Measurements from ENCODE around the gene DYRK2.

DYRK2 gene

DNA sequence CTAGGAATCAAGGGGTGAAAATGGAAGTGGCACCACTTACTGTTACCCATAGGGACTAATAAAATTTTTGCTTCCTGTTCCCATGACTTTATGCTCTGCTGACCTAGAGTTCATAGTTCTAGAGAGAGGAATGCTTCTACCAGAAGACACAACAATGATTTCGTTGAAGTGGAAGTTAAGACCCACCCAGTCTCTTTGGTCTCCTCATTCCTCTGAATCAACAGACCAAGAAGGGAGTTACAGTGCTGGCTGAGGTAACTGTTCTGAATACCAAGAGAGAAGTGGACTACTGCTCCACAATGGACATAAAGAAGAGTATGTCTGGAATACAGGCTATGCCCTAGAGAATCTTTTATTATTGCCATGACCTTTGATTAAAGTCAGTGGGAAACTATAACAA is 23.5 kb upstream of the DYRK2 start:
- Histone ChIP-seq H3K9ac (ENCODE audit: low read depth, low read length) (no peak overlapping the region), H3K27ac (ENCODE audit: low read depth, low read length) (no peak overlapping the region)

GRCh38 chr12:67626156-67626555 is 22.4 kb upstream of the DYRK2 start:
- Histone ChIP-seq H3K4me1 (ENCODE audit: control insufficient read depth, insufficient read depth, low read length) (peaks cover 18% of the 10 kb centered on the region), H3K27ac (ENCODE audit: low read depth, low read length) (no peak overlapping the region), H3K9me3 (ENCODE audit: control insufficient read depth, insufficient read depth, low read length) (no peaks in the 10 kb centered on the region), H3K27me3 (ENCODE audit: control insufficient read depth, insufficient read depth, low read length) (no peaks in the 10 kb centered on the region), H3K4me3 (ENCODE audit: low read depth, low read length) (no peak overlapping the region), H3K9ac (ENCODE audit: low read depth, low read length) (no peak overlapping the region), H3K36me3 (ENCODE audit: control insufficient read depth, insufficient read depth, low read length) (no peaks in the 10 kb centered on the region)

More for the DNA sequence above, 23.5 kb upstream of the DYRK2 start:
- Histone ChIP-seq H3K9me3 (ENCODE audit: control insufficient read depth, insufficient read depth, low read length) (no peaks in the 10 kb centered on the region), H3K4me3 (ENCODE audit: low read depth, low read length) (no peak overlapping the region), H3K36me3 (ENCODE audit: control insufficient read depth, insufficient read depth, low read length) (no peaks in the 10 kb centered on the region), H3K27me3 (ENCODE audit: control insufficient read depth, insufficient read depth, low read length) (no peaks in the 10 kb centered on the region), H3K4me1 (ENCODE audit: control insufficient read depth, insufficient read depth, low read length) (peaks cover 10% of the 10 kb centered on the region)

- H3K9me3 ChIP-seq (ENCODE audit: control insufficient read depth, insufficient read depth, low read length): no peaks in the 10 kb centered on the region
- peak overlapping the region; percentile 15 for H3K4me3 ChIP-seq (ENCODE audit: low read depth, low read length)
- no peaks in the 10 kb centered on the region; the same call in 1 of the 2 replicates for H3K27me3 ChIP-seq (ENCODE audit: control insufficient read depth, insufficient read depth, low read length)
- H3K4me1 ChIP-seq (ENCODE audit: control insufficient read depth, insufficient read depth, low read length): peaks cover 43% of the 10 kb centered on the region
- H3K36me3 ChIP-seq (ENCODE audit: control insufficient read depth, insufficient read depth, low read length): no peaks in the 10 kb centered on the region
- H3K9ac ChIP-seq (ENCODE audit: low read depth, low read length): no peak overlapping the region
- H3K27ac ChIP-seq (ENCODE audit: low read depth, low read length): peak overlapping the region; percentile 34
These were observed 18.0 kb upstream of the DYRK2 start for GRCh38 chr12:67630373-67631088.

DNA sequence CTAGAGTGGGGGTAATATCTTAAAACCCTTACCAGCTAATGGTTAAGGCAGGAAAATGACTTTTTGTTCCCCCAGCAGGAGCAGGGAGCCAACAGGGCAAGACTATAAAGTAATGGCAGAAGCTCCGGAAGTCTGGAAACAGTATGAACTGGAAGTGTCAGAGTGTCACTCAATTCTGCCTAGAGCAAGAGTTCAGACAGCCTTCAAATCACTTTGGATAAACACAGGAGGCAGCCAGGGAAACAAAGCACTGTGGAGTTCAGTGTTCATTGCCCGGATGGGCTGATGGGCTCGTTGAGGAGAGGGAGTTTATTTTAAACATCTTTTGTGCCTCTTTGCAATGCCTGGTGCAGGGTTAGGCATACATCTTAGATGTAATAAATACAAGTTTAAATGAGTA is 16.5 kb upstream of the DYRK2 start:
- no peaks in the 10 kb centered on the region for H3K36me3 ChIP-seq (ENCODE audit: control insufficient read depth, insufficient read depth, low read length)
- H3K9me3 ChIP-seq (ENCODE audit: control insufficient read depth, insufficient read depth, low read length): no peaks in the 10 kb centered on the region
- no peak overlapping the region for H3K9ac ChIP-seq (ENCODE audit: low read depth, low read length)
- no peak overlapping the region for H3K27ac ChIP-seq (ENCODE audit: low read depth, low read length)
- no peaks in the 10 kb centered on the region; the same call in 1 of the 2 replicates for H3K27me3 ChIP-seq (ENCODE audit: control insufficient read depth, insufficient read depth, low read length)
- no peak overlapping the region for H3K4me3 ChIP-seq (ENCODE audit: low read depth, low read length)
- peaks cover 43% of the 10 kb centered on the region for H3K4me1 ChIP-seq (ENCODE audit: control insufficient read depth, insufficient read depth, low read length)

- Histone ChIP-seq H3K9ac (ENCODE audit: low read depth, low read length) (no peak overlapping the region), H3K4me3 (ENCODE audit: low read depth, low read length) (no peak overlapping the region), H3K27ac (ENCODE audit: low read depth, low read length) (no peak overlapping the region), H3K27me3 (ENCODE audit: control insufficient read depth, insufficient read depth, low read length) (no peaks in the 10 kb centered on the region; the same call in 1 of the 2 replicates), H3K9me3 (ENCODE audit: control insufficient read depth, insufficient read depth, low read length) (no peaks in the 10 kb centered on the region), H3K36me3 (ENCODE audit: control insufficient read depth, insufficient read depth, low read length) (no peaks in the 10 kb centered on the region), H3K4me1 (ENCODE audit: control insufficient read depth, insufficient read depth, low read length) (peaks cover 43% of the 10 kb centered on the region)
These were observed 15.4 kb upstream of the DYRK2 start for GRCh38 chr12:67633024-67633610.

- H3K9ac ChIP-seq (ENCODE audit: low read depth, low read length): no peak overlapping the region
- H3K27ac ChIP-seq (ENCODE audit: low read depth, low read length): no peak overlapping the region
- H3K27me3 ChIP-seq (ENCODE audit: control insufficient read depth, insufficient read depth, low read length): no peaks in the 10 kb centered on the region; the same call in 1 of the 2 replicates
- H3K9me3 ChIP-seq (ENCODE audit: control insufficient read depth, insufficient read depth, low read length): no peaks in the 10 kb centered on the region
- peaks cover 43% of the 10 kb centered on the region for H3K4me1 ChIP-seq (ENCODE audit: control insufficient read depth, insufficient read depth, low read length)
- no peaks in the 10 kb centered on the region for H3K36me3 ChIP-seq (ENCODE audit: control insufficient read depth, insufficient read depth, low read length)
- no peak overlapping the region for H3K4me3 ChIP-seq (ENCODE audit: low read depth, low read length)
These were observed 14.8 kb upstream of the DYRK2 start for GRCh38 chr12:67633708-67634107.

DNA sequence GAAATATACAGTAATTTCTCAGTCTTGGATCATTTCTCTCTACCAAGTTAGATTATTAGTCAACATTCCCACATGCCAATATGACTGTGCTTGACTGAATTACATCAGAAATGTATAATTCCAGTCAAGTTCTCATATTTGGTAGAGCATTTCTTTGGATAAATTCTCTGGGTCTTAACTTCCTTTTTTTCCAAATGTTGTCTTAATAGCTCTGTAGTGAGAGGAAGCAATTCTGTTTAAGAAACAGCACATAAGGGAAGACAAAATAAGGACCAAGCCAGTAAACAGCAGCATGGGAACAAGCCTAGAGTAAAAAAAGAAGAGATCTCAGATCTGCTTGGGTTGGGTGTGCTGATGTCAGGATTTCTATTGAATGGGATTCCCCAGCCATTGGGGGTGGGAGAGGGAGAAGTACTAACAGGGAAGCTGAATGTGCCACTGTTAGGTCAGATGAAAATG is 14.2 kb upstream of the DYRK2 start:
- H3K27ac ChIP-seq (ENCODE audit: low read depth, low read length): no peak overlapping the region
- peaks cover 43% of the 10 kb centered on the region for H3K4me1 ChIP-seq (ENCODE audit: control insufficient read depth, insufficient read depth, low read length)
- H3K9ac ChIP-seq (ENCODE audit: low read depth, low read length): no peak overlapping the region
- H3K36me3 ChIP-seq (ENCODE audit: control insufficient read depth, insufficient read depth, low read length): no peaks in the 10 kb centered on the region
- no peaks in the 10 kb centered on the region for H3K9me3 ChIP-seq (ENCODE audit: control insufficient read depth, insufficient read depth, low read length)
- H3K27me3 ChIP-seq (ENCODE audit: control insufficient read depth, insufficient read depth, low read length): no peaks in the 10 kb centered on the region; the same call in 1 of the 2 replicates
- H3K4me3 ChIP-seq (ENCODE audit: low read depth, low read length): no peak overlapping the region

- Histone ChIP-seq H3K4me3 (ENCODE audit: low read depth, low read length) (no peak overlapping the region), H3K27me3 (ENCODE audit: control insufficient read depth, insufficient read depth, low read length) (no peaks in the 10 kb centered on the region; the same call in 1 of the 2 replicates), H3K36me3 (ENCODE audit: control insufficient read depth, insufficient read depth, low read length) (no peaks in the 10 kb centered on the region), H3K9ac (ENCODE audit: low read depth, low read length) (no peak overlapping the region), H3K4me1 (ENCODE audit: control insufficient read depth, insufficient read depth, low read length) (peaks cover 15% of the 10 kb centered on the region), H3K9me3 (ENCODE audit: control insufficient read depth, insufficient read depth, low read length) (no peaks in the 10 kb centered on the region), H3K27ac (ENCODE audit: low read depth, low read length) (no peak overlapping the region)
These were observed 10.8 kb upstream of the DYRK2 start for GRCh38 chr12:67637718-67638117.

GRCh38 chr12:67638694-67639093 is 9.9 kb upstream of the DYRK2 start:
- H3K4me3 ChIP-seq (ENCODE audit: low read depth, low read length): no peak overlapping the region
- no peak overlapping the region for H3K27ac ChIP-seq (ENCODE audit: low read depth, low read length)
- H3K4me1 ChIP-seq (ENCODE audit: control insufficient read depth, insufficient read depth, low read length): peaks cover 11% of the 10 kb centered on the region

GRCh38 chr12:67640863-67641262 is 7.7 kb upstream of the DYRK2 start:
- H3K36me3 ChIP-seq (ENCODE audit: control insufficient read depth, insufficient read depth, low read length): no peaks in the 10 kb centered on the region
- H3K4me1 ChIP-seq (ENCODE audit: control insufficient read depth, insufficient read depth, low read length): no peaks in the 10 kb centered on the region
- H3K4me3 ChIP-seq (ENCODE audit: low read depth, low read length): no peak overlapping the region
- H3K27ac ChIP-seq (ENCODE audit: low read depth, low read length): no peak overlapping the region
- H3K9me3 ChIP-seq (ENCODE audit: control insufficient read depth, insufficient read depth, low read length): no peaks in the 10 kb centered on the region
- no peaks in the 10 kb centered on the region for H3K27me3 ChIP-seq (ENCODE audit: control insufficient read depth, insufficient read depth, low read length)
- no peak overlapping the region for H3K9ac ChIP-seq (ENCODE audit: low read depth, low read length)

More at GRCh38 chr12:67638694-67639093, 9.9 kb upstream of the DYRK2 start:
- no peaks in the 10 kb centered on the region for H3K36me3 ChIP-seq (ENCODE audit: control insufficient read depth, insufficient read depth, low read length)
- no peak overlapping the region for H3K9ac ChIP-seq (ENCODE audit: low read depth, low read length)
- H3K27me3 ChIP-seq (ENCODE audit: control insufficient read depth, insufficient read depth, low read length): no peaks in the 10 kb centered on the region
- no peaks in the 10 kb centered on the region for H3K9me3 ChIP-seq (ENCODE audit: control insufficient read depth, insufficient read depth, low read length)

DNA sequence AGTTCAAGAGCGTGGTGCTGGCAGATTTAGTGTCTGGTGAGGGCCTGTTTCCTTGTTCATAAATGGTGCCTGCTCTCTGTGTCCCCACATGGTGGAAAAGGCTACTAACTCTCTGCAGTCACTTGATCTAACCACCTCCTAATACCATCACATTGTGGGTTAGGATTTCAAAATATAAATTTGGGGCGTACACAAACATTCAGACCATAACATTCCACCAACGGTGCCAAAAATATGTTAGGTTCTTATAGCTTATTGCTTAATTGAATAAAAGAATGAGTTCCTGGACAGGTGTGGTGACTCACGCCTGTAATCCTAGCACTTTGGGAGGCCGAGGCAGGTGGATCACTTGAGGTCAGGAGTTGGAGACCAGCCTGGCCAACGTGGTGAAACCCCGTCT is 3.4 kb upstream of the DYRK2 start:
- no peak overlapping the region for H3K4me3 ChIP-seq (ENCODE audit: low read depth, low read length)
- H3K9ac ChIP-seq (ENCODE audit: low read depth, low read length): no peak overlapping the region
- H3K4me1 ChIP-seq (ENCODE audit: control insufficient read depth, insufficient read depth, low read length): peaks cover 11% of the 10 kb centered on the region
- H3K27me3 ChIP-seq (ENCODE audit: control insufficient read depth, insufficient read depth, low read length): no peaks in the 10 kb centered on the region
- no peak overlapping the region for H3K27ac ChIP-seq (ENCODE audit: low read depth, low read length)
- no peaks in the 10 kb centered on the region for H3K36me3 ChIP-seq (ENCODE audit: control insufficient read depth, insufficient read depth, low read length)
- no peaks in the 10 kb centered on the region for H3K9me3 ChIP-seq (ENCODE audit: control insufficient read depth, insufficient read depth, low read length)

Data from HUES48 (cell line).